ENCODE results near the gene CDH24. TPM values are rescaled to one million over a fixed set of nuclear protein-coding genes. Genes with fewer than 3 reads are reported as not detected.

The CDH24 gene
- polyA plus RNA-seq, 3 donors: 0.13 to 0.14 TPM; not detected in 1

- peaks cover 94% of the 10 kb centered on the region for H3K79me2 ChIP-seq (ENCODE audit: insufficient read depth, low read length)
- H3K4me3 Mint-ChIP-seq: no peak overlapping the region
- H3K27ac Mint-ChIP-seq: peak overlapping the region in 2 of 7 donors; percentile 4 to 75
These were observed 34.2 kb upstream of the CDH24 start for GRCh38 chr14:23091294-23092225.

More at GRCh38 chr14:23091294-23092225, 34.2 kb upstream of the CDH24 start:
- H3K9ac ChIP-seq (ENCODE audit: insufficient read depth, low read length, poor library complexity, severe bottlenecking): no peak overlapping the region
- DNase-seq: no peak
- no peak overlapping the region for H3K4me3 ChIP-seq (replicated peaks in 1 of 3; ENCODE audit: low read depth in 2 of 3, low read length in 3 of 3)
- no peak overlapping the region for H2AFZ ChIP-seq (ENCODE audit: insufficient read depth, low read depth, low read length, poor library complexity, severe bottlenecking)
- H3K9me3 ChIP-seq (replicated peaks in 1 of 2; ENCODE audit: control insufficient read depth in 1 of 2, insufficient read depth in 1 of 2, low read length in 2 of 2): no peaks in the 10 kb centered on the region
- H3K36me3 ChIP-seq (replicated peaks in 1 of 2; ENCODE audit: control insufficient read depth in 1 of 2, insufficient read depth in 2 of 2, low read length in 2 of 2): peaks cover 63 to 70% of the 10 kb centered on the region in 2 donors
- H3K4me1 Mint-ChIP-seq: peaks cover 6% of the 10 kb centered on the region
- H4K20me1 ChIP-seq (ENCODE audit: insufficient read depth, low read length): peaks cover 82% of the 10 kb centered on the region
- H3K4me2 ChIP-seq (replicated peaks; ENCODE audit: extremely low read depth, low read length, poor library complexity, severe bottlenecking): no peak overlapping the region
- H3K27me3 ChIP-seq (ENCODE audit: control insufficient read depth in 2 of 2, insufficient read depth in 2 of 2, low read length in 2 of 2): no peaks in the 10 kb centered on the region
- H3K27me3 Mint-ChIP-seq (ENCODE audit: low read depth in 3 of 3): no peaks in the 10 kb centered on the region
- no peak overlapping the region for H3K27ac ChIP-seq (ENCODE audit: low read depth in 1 of 2, low read length in 2 of 2)
- TF ChIP-seq CTCF (IDR thresholded peaks at IDR 0.05): no peak
- H3K9me3 Mint-ChIP-seq: no peaks in the 10 kb centered on the region
- H3K4me1 ChIP-seq (ENCODE audit: control insufficient read depth in 1 of 2, insufficient read depth in 2 of 2, low read length in 2 of 2): peaks cover 15 to 24% of the 10 kb centered on the region in 2 donors
- 76% methylated on average over 7 of the region's 12 CpGs for WGBS (ENCODE audit: insufficient coverage)
- peaks cover 51 to 58% of the 10 kb centered on the region in 2 donors for H3K36me3 Mint-ChIP-seq
- intact Hi-C loops (cut with micrococcal nuclease): loop anchor here in 1 of 2 donors (10.0 kb wide), 1 partner anchor 193 kb away; the partner anchor contains the start of gene HOMEZ

Measured in CD14-positive monocyte (primary cell).